ENCODE measurements around the gene NUDT16L1.

The NUDT16L1 gene

DNA sequence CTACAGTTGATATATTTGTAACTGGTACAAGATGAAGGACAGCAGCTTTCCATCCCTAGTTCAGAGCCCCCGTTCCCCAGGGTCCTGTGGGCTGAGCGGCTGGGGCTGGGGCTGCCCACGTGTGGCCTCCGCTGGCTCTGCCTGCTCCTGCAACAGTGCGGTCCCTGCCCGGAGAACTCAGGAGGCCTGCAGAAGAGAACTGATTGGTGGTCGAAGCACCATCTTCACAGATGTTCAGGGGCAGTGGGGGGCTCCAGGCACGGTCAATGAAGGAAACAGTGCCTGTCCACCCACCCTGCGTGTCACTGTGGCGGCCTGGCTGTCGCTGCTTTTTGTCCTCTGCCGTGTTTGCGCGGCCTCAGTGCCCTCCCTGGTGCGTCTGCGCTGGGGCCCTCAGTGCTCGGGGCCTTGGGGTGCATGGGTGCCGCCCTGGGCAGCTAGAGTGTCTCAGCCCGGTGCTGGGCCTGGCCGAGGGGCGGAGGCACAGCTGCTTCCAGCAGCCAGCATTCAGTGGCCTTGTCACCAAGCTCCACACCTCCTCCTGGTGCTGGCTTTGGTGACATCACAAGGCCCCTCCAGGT, 4.2 kb upstream of the NUDT16L1 start:
- H3K9ac ChIP-seq (ENCODE audit: insufficient read length), result no peak overlapping the region
- H3K36me3 ChIP-seq (ENCODE audit: insufficient read depth, low read length), result no peaks in the 10 kb centered on the region
- H3K27ac ChIP-seq, result no peak overlapping the region
- H3K9me3 ChIP-seq (ENCODE audit: low read depth, low read length), result no peaks in the 10 kb centered on the region
- H3K4me3 ChIP-seq, result no peak overlapping the region
- TF ChIP-seq EZH2 (IDR thresholded peaks at IDR 0.05) (no peak), POLR2AphosphoS5 (IDR thresholded peaks at IDR 0.05; ENCODE audit: borderline replicate concordance, low read depth, low read length) (no peak), FOXP2 (optimal IDR thresholded peaks at IDR 0.05; ENCODE audit: control extremely low read depth, extremely low read length, insufficient read depth) (no peak)
- no peak for DNase-seq (ENCODE audit: low read depth, low spot score)

DNA sequence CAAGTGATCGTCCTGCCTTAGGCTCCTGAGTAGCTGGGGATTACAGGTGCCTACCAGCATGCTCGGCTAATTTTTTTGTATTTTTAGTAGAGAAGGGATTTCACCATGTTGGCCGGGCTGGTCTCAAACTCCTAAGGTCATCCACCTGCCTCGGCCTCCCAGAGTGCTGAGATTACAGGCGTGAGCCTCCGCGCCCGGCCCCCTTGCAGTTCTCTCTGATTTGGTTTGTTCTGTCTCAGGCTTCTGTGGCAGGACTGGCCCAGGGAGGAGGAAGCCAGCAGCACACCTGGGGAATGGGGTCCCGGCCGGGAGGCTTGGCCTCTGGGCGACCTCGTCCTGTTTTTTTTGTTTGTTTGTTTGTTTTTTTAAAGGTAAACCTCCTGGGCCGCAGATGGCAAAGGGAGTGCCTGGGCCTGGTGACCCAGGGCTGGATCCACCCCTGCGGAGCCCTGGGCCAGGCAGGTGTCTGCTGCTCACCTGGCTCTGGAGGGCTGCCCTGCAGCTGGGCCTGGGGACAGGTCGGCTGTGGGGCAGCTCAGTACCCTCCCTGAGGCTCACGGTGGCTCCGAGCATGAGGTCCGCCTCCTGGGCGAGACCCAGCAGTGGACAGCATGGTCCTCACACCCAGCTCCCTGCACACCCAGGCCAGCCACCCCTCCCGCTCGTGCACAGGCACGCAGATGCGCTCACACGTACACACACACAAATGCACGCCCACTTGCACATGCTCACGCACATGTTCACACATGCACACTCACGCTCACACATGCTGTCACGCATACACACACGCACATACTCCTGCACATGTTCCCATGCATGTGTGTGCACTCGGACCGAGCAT, 3.3 kb upstream of the NUDT16L1 start:
- no peak for DNase-seq (ENCODE audit: low read depth, low spot score)
- H3K9ac ChIP-seq (ENCODE audit: insufficient read length), result no peak overlapping the region
- H3K9me3 ChIP-seq (ENCODE audit: low read depth, low read length), result no peaks in the 10 kb centered on the region
- no peak overlapping the region for H3K4me3 ChIP-seq
- H3K36me3 ChIP-seq (ENCODE audit: insufficient read depth, low read length), result peaks cover under 1% of the 10 kb centered on the region; the same call in 1 of the 2 replicates
- no peak overlapping the region for H3K27ac ChIP-seq
- no peak for TF ChIP-seq POLR2AphosphoS5 (IDR thresholded peaks at IDR 0.05; ENCODE audit: borderline replicate concordance, low read depth, low read length)
- TF ChIP-seq FOXP2 (optimal IDR thresholded peaks at IDR 0.05; ENCODE audit: control extremely low read depth, extremely low read length, insufficient read depth), result no peak
- TF ChIP-seq EZH2 (IDR thresholded peaks at IDR 0.05), result no peak

DNA sequence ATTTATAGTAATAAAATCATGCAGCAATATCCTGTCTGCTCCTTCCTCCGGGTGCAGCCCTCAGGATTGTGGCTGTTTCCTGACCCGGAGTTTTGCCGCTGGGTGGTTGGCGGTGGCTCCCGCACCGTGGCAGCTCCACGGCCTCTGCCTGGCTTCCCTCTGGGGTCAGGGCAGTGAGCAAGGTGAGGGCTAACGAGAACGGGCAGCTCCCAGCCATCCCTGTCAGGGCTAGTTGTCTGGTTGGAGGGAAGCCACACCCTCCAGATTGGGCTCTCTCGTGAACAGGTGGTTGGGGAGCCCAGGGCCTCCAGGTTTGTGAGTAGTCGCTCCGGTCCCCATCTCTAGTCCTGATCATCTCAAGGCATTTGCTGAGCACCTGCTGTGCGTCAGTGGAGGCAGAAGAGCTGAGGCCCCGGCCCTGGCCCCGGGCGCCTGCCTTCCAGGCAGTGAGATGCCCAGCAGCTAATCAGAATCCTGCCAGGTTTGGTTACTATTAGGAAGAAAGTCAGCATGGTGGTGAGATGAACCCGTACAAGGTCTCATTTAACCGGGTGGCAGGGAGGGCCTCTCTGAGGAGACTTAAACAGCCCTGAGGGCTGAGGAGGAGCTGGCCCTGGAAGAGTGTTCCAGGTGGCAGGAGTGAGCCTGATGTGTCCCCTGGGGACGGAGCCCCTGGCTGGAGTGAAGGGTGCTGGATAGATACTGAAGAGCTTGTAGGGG, 2.3 kb upstream of the NUDT16L1 start:
- no peak overlapping the region for H3K9ac ChIP-seq (ENCODE audit: insufficient read length)
- H3K27ac ChIP-seq, result no peak overlapping the region
- no peak for DNase-seq (ENCODE audit: low read depth, low spot score)
- H3K9me3 ChIP-seq (ENCODE audit: low read depth, low read length), result no peaks in the 10 kb centered on the region
- peaks cover 5% of the 10 kb centered on the region; the same call in 1 of the 2 replicates for H3K36me3 ChIP-seq (ENCODE audit: insufficient read depth, low read length)
- TF ChIP-seq FOXP2 (optimal IDR thresholded peaks at IDR 0.05; ENCODE audit: control extremely low read depth, extremely low read length, insufficient read depth), result no peak
- TF ChIP-seq POLR2AphosphoS5 (IDR thresholded peaks at IDR 0.05; ENCODE audit: borderline replicate concordance, low read depth, low read length), result no peak
- TF ChIP-seq EZH2 (IDR thresholded peaks at IDR 0.05), result no peak
- H3K4me3 ChIP-seq, result no peak overlapping the region

DNA sequence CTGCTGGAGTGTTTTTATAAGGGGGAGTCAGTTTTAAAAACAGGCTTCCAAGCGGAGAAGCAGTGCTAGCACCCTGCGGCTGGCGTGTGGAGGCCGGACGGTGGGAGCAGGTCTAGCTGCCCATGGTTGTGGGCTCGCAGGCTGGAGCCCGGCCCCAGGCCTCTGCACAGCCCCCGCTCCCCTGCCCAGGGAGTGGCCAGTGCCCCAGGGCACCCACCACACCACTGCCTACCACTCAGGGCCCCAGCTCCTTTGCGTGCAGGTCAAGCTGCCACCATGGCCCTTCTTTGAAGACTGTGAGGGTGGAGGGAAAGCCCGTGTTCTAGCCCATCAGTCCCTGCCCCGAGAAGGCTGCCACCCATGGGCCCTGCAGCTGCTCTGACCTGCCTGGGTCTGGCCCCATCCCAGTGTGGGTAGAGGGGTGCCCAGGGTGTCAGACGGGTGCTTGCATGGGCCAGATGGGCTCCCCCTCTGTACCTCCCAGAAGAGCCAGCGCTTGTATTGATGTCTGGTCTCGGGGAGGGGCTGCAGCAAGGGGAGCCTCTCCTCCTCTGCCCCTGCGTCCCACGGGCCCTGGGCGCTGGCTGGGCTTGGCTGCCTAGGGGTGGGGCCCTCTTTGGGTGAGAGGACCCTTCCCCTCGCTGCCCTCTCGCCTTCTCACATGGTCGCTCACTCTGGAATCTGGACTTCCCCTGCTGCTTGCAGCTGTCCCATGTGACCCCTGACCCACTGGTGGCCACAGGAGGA, 1.5 kb upstream of the NUDT16L1 start:
- Histone ChIP-seq H3K36me3 (ENCODE audit: insufficient read depth, low read length) (peaks cover 9% of the 10 kb centered on the region; the same call in 1 of the 2 replicates), H3K9ac (ENCODE audit: insufficient read length) (no peak overlapping the region), H3K27ac (no peak overlapping the region), H3K9me3 (ENCODE audit: low read depth, low read length) (no peaks in the 10 kb centered on the region), H3K4me3 (no peak overlapping the region)
- TF ChIP-seq POLR2AphosphoS5 (IDR thresholded peaks at IDR 0.05; ENCODE audit: borderline replicate concordance, low read depth, low read length), result no peak
- no peak for TF ChIP-seq EZH2 (IDR thresholded peaks at IDR 0.05)
- DNase-seq (ENCODE audit: low read depth, low spot score), result no peak

DNA sequence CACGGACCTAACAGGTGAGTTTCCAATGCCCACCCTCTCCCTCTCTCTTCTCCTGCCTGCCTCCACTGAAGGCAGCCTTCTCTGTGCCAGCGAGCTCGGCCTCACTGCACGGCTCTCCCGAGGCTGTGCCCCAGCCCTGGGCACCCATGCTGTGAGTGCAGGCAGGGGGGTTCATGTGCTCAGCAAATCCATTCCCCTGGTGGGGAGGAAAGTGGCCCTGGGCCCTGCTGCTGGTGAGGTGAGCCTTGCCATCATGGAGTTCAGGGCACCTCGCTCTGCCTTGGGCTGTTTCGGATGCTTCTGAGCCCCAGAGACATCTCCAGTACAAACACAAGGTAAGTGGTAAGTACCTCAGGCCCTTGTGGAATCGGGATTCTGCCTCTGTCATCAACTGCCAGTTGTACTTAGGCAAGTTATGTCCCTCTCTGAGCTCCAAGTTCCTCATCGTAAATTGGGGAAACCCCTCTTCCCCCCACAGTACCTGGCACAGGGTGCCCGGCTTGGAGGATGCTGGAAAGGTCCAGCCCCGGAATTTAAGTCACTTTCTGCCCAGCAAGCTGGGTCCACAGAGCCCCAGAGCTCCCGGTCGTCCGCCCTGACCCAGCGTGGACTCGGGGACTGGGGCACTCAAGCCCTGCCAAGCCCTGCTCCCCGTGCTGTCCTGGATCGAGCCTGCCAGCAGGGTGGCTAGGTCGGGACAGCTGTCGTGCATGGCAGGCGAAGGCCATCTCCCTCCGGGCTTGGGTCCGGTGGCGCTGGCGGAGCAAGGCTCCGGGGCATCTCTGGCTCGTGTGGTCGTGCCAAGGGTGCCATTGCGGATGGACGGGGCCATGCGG, 684 bp upstream of the NUDT16L1 start:
- H3K36me3 ChIP-seq (ENCODE audit: insufficient read depth, low read length), result peaks cover 13% of the 10 kb centered on the region; the same call in 1 of the 2 replicates
- no peak overlapping the region for H3K27ac ChIP-seq

DNA sequence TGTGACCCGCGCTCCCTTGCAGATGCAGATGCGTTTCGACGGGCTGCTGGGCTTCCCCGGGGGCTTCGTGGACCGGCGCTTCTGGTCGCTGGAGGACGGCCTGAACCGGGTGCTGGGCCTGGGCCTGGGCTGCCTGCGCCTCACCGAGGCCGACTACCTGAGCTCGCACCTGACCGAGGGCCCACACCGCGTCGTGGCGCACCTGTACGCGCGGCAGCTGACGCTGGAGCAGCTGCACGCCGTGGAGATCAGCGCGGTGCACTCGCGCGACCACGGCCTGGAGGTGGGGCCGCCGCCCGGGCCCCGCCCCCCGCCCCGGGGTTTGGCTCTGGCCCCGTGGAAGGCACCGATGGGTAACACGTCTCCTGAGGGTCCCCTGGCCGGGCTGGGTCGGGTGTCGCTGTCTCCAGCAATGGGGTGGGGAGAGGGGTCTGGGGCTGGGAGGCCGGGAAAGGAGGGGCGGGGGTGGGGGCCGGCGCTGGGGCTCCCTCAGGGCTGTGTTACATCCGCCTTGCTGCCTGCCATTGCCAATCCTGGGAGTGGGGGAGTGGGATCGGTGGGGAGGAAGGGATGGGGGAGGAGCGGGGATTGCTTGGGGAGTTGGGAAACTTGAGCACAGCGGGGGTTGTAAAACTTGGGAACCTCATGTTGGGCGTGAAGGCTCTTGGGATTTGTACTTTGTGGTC, 737 bp downstream of the NUDT16L1 start:
- Histone ChIP-seq H3K4me3 (peak overlapping the region; percentile 94), H3K9ac (ENCODE audit: insufficient read length) (peak overlapping the region; percentile 84), H3K9me3 (ENCODE audit: low read depth, low read length) (no peaks in the 10 kb centered on the region), H3K27ac (no peak overlapping the region; the same call in 1 of the 2 replicates), H3K36me3 (ENCODE audit: insufficient read depth, low read length) (peaks cover 19% of the 10 kb centered on the region; the same call in 1 of the 2 replicates)
- DNase-seq (ENCODE audit: low read depth, low spot score), result no peak
- TF ChIP-seq EZH2 (IDR thresholded peaks at IDR 0.05) (no peak), FOXP2 (optimal IDR thresholded peaks at IDR 0.05; ENCODE audit: control extremely low read depth, extremely low read length, insufficient read depth) (no peak), POLR2AphosphoS5 (IDR thresholded peaks at IDR 0.05; ENCODE audit: borderline replicate concordance, low read depth, low read length) (no peak)

More for the DNA sequence above, 684 bp upstream of the NUDT16L1 start:
- Histone ChIP-seq H3K9ac (ENCODE audit: insufficient read length) (peak overlapping the region; percentile 63), H3K9me3 (ENCODE audit: low read depth, low read length) (no peaks in the 10 kb centered on the region), H3K4me3 (peak overlapping the region; percentile 94)
- TF ChIP-seq FOXP2 (optimal IDR thresholded peaks at IDR 0.05; ENCODE audit: control extremely low read depth, extremely low read length, insufficient read depth) (no peak), POLR2AphosphoS5 (IDR thresholded peaks at IDR 0.05; ENCODE audit: borderline replicate concordance, low read depth, low read length) (no peak), EZH2 (IDR thresholded peaks at IDR 0.05) (no peak)
- no peak for DNase-seq (ENCODE audit: low read depth, low spot score)
